SU-DHL-6 (cell line): ENCODE measurements around the gene CCNT1.

Source experiments
- H2AFZ ChIP-seq: fragments of 200-600 bp; sonication (generic); 2 replicates; pipeline ENCODE4 v1.6.1; 2014; ENCODE audit warnings: low read depth, mild to moderate bottlenecking, moderate library complexity, mixed read lengths, antibody characterized with exemption, low read length; ENCODE audit not compliant: severe bottlenecking
- H3F3A ChIP-seq: fragments of 200-600 bp; shearing (Covaris generic); 2 replicates; pipeline ENCODE4 v1.6.0; 2016; ENCODE audit warnings: antibody characterized with exemption, mild to moderate bottlenecking; ENCODE audit not compliant: insufficient read depth
- H3K27ac ChIP-seq: fragments of 200-600 bp; sonication (generic); 2 replicates; pipeline ENCODE4 v1.5.1; 2016; ENCODE audit warnings: low read depth, mild to moderate bottlenecking, low read length, moderate library complexity, mixed read lengths
- H3K27me3 ChIP-seq: fragments of 200-600 bp; sonication (generic), shearing (Covaris generic); 2 replicates; pipeline ENCODE4 v1.6.0; 2014; ENCODE audit warnings: mild to moderate bottlenecking, low read length
- H3K36me3 ChIP-seq: fragments of 200-600 bp; sonication (generic); 2 replicates; pipeline ENCODE4 v1.6.1; 2014; ENCODE audit warnings: mild to moderate bottlenecking, low read length, mixed read lengths
- H3K4me2 ChIP-seq: fragments of 300-600, 200-600 bp; shearing (Covaris generic), sonication (generic); 2 replicates; pipeline ENCODE4 v1.6.0; 2014; ENCODE audit warnings: low read length, low read depth, mild to moderate bottlenecking; ENCODE audit not compliant: poor library complexity, severe bottlenecking
- H3K4me3 ChIP-seq: fragments of 200-600 bp; sonication (generic); 2 replicates; pipeline ENCODE4 v1.5.1; 2014; ENCODE audit warnings: antibody characterized with exemption, low read length, mild to moderate bottlenecking, mixed read lengths; ENCODE audit not compliant: insufficient read depth, poor library complexity, severe bottlenecking
- H3K79me2 ChIP-seq: fragments of 200-600 bp; sonication (generic); 2 replicates; pipeline ENCODE4 v1.6.1; 2014; ENCODE audit warnings: mild to moderate bottlenecking, low read length, moderate library complexity; ENCODE audit not compliant: insufficient read depth
- H3K9ac ChIP-seq: fragments of 200-600 bp; sonication (generic); 2 replicates; pipeline ENCODE4 v1.7.0; 2014; ENCODE audit warnings: mild to moderate bottlenecking, low read length
- H3K9me2 ChIP-seq: fragments of 200-600 bp; sonication (generic); replicated peaks from 2 replicates; pipeline ENCODE4 v1.6.1; 2014; ENCODE audit warnings: low read length; ENCODE audit not compliant: insufficient read depth
- H3K9me3 ChIP-seq: fragments of 200-600 bp; sonication (generic); 2 replicates; pipeline ENCODE4 v1.6.1; 2014; ENCODE audit warnings: low read length, mixed read lengths; ENCODE audit not compliant: insufficient read depth
- H4K20me1 ChIP-seq: fragments of 200-600 bp; sonication (generic); 2 replicates; pipeline ENCODE4 v1.6.1; 2014; ENCODE audit warnings: low read depth, mild to moderate bottlenecking, antibody characterized with exemption, low read length, moderate library complexity, mixed read lengths
- CTCF ChIP-seq: fragments of 200-600 bp; sonication (generic); IDR thresholded peaks from one replicate; pipeline ENCODE4 v1.5.1; 2017; ENCODE audit warnings: antibody characterized with exemption, mild to moderate bottlenecking, low read length, moderate library complexity; ENCODE audit not compliant: insufficient read depth, poor library complexity, severe bottlenecking
- EZH2phosphoT487 ChIP-seq: fragments of 200-600 bp; sonication (generic), shearing (Covaris generic); conservative IDR thresholded peaks from 2 replicates; pipeline ENCODE4 v1.6.1; 2018; ENCODE audit warnings: mild to moderate bottlenecking, antibody characterized with exemption, low read length, moderate library complexity, mixed read lengths

Gene CCNT1

GRCh38 chr12:48744251-48745008, 27.9 kb upstream of the CCNT1 start:
- no peaks in the 10 kb centered on the region for H3K79me2 ChIP-seq
- H3K9me2 ChIP-seq, result no peaks in the 10 kb centered on the region
- no peaks in the 10 kb centered on the region for H3K27me3 ChIP-seq
- no peak for TF ChIP-seq EZH2phosphoT487
- no peak for TF ChIP-seq CTCF
- no peaks in the 10 kb centered on the region for H3K36me3 ChIP-seq
- no peak overlapping the region for H3K27ac ChIP-seq
- no peak overlapping the region for H2AFZ ChIP-seq
- H3K9ac ChIP-seq, result no peak overlapping the region
- H3F3A ChIP-seq, result no peaks in the 10 kb centered on the region
- no peak overlapping the region for H3K4me2 ChIP-seq
- H4K20me1 ChIP-seq, result no peaks in the 10 kb centered on the region
- H3K4me3 ChIP-seq, result no peak overlapping the region
- no peaks in the 10 kb centered on the region for H3K9me3 ChIP-seq

- Histone ChIP-seq H3K9me2 (no peaks in the 10 kb centered on the region), H3K27me3 (no peaks in the 10 kb centered on the region), H2AFZ (no peak overlapping the region), H3K4me3 (no peak overlapping the region), H3K9ac (no peak overlapping the region), H3K27ac (no peak overlapping the region), H3F3A (no peaks in the 10 kb centered on the region), H3K79me2 (no peaks in the 10 kb centered on the region), H3K36me3 (no peaks in the 10 kb centered on the region), H3K9me3 (no peaks in the 10 kb centered on the region), H4K20me1 (no peaks in the 10 kb centered on the region), H3K4me2 (no peak overlapping the region)
- TF ChIP-seq CTCF (no peak), EZH2phosphoT487 (no peak)
Measured at GRCh38 chr12:48739618-48740269, 23.2 kb upstream of the CCNT1 start.

- Histone ChIP-seq H3K36me3 (no peaks in the 10 kb centered on the region), H3F3A (no peaks in the 10 kb centered on the region), H3K9me3 (no peaks in the 10 kb centered on the region), H3K4me2 (no peak overlapping the region), H3K79me2 (no peaks in the 10 kb centered on the region), H3K9ac (no peak overlapping the region), H4K20me1 (no peaks in the 10 kb centered on the region), H3K9me2 (no peaks in the 10 kb centered on the region), H3K27me3 (no peaks in the 10 kb centered on the region), H2AFZ (no peak overlapping the region), H3K4me3 (no peak overlapping the region), H3K27ac (no peak overlapping the region)
- TF ChIP-seq EZH2phosphoT487 (no peak), CTCF (no peak)
Measured at GRCh38 chr12:48736456-48736855, 19.9 kb upstream of the CCNT1 start.
